CD14-positive monocyte (primary cell): ENCODE results near the gene MEGF9. TPM values are rescaled to one million over a fixed set of nuclear protein-coding genes. Genes with fewer than 3 reads are reported as not detected.

Experiments
- DNase-seq, 3 donors: peaks; one replicate each; pipeline ENCODE4 v3.0.0-alpha.2; 2011 to 2022
- H2AFZ ChIP-seq: 2 replicates; pipeline ENCODE4 v1.6.0; 2012; ENCODE audit warnings: mild to moderate bottlenecking, low read depth, low read length, inconsistent platforms; ENCODE audit not compliant: insufficient read depth, poor library complexity, severe bottlenecking
- H3K27ac ChIP-seq, 2 donors: 1 replicate in 1 of 2; 2 replicates in 1 of 2; pipeline ENCODE4 v1.5.1; 2012 to 2013; ENCODE audit warnings: low read length in 2 of 2, control low read depth in 1 of 2, inconsistent platforms in 1 of 2, low read depth in 1 of 2, mild to moderate bottlenecking in 1 of 2
- H3K27me3 ChIP-seq, 2 donors: one replicate each; pipeline versions ENCODE4 v1.6.0 to v1.6.1; 2011 to 2013; ENCODE audit warnings: low read length in 2 of 2; ENCODE audit not compliant: control insufficient read depth in 2 of 2, insufficient read depth in 2 of 2
- H3K36me3 ChIP-seq, 2 donors: replicated peaks in 1 of 2; 1 replicate in 1 of 2; 2 replicates in 1 of 2; pipeline versions ENCODE4 v1.5.1 to v1.6.1; 2012 to 2013; ENCODE audit warnings: low read length in 2 of 2, control low read depth in 1 of 2, inconsistent platforms in 1 of 2, mild to moderate bottlenecking in 1 of 2; ENCODE audit not compliant: insufficient read depth in 2 of 2, control insufficient read depth in 1 of 2
- H3K4me1 ChIP-seq, 2 donors: 1 replicate in 1 of 2; 2 replicates in 1 of 2; pipeline versions ENCODE4 v1.5.1 to v1.6.1; 2012 to 2013; ENCODE audit warnings: low read length in 2 of 2, control low read depth in 1 of 2, inconsistent platforms in 1 of 2, mild to moderate bottlenecking in 1 of 2, moderate library complexity in 1 of 2; ENCODE audit not compliant: insufficient read depth in 2 of 2, control insufficient read depth in 1 of 2
- H3K4me2 ChIP-seq: replicated peaks from 2 replicates; pipeline ENCODE3; 2012; ENCODE audit warnings: low read length, moderate library complexity, mild to moderate bottlenecking; ENCODE audit not compliant: poor library complexity, severe bottlenecking; ENCODE audit errors: extremely low read depth
- H3K4me3 ChIP-seq, 3 experiments: fragments of 200-600 bp in 1 of 3; sonication (generic) in 1 of 3; replicated peaks in 1 of 3; 1 replicate in 2 of 3; 2 replicates in 1 of 3; pipeline ENCODE4 v1.5.1; 2011 to 2013; ENCODE audit warnings: low read length in 3 of 3, mild to moderate bottlenecking in 3 of 3, control low read depth in 2 of 3, low read depth in 2 of 3, inconsistent platforms in 1 of 3, moderate library complexity in 1 of 3
- H3K79me2 ChIP-seq: 2 replicates; pipeline ENCODE4 v1.6.0; 2012; ENCODE audit warnings: mild to moderate bottlenecking, control low read depth, inconsistent platforms, low read length, moderate library complexity; ENCODE audit not compliant: insufficient read depth
- H3K9ac ChIP-seq: 2 replicates; pipeline ENCODE4 v1.6.0; 2017; ENCODE audit warnings: low read length, mild to moderate bottlenecking; ENCODE audit not compliant: insufficient read depth, poor library complexity, severe bottlenecking
- H3K9me3 ChIP-seq, 2 donors: replicated peaks in 1 of 2; 1 replicate in 1 of 2; 2 replicates in 1 of 2; pipeline versions ENCODE4 v1.5.1 to v1.6.1; 2012 to 2013; ENCODE audit warnings: low read length in 2 of 2, control low read depth in 1 of 2; ENCODE audit not compliant: control insufficient read depth in 1 of 2, insufficient read depth in 1 of 2
- H4K20me1 ChIP-seq: 2 replicates; pipeline ENCODE4 v1.6.0; 2012; ENCODE audit warnings: mild to moderate bottlenecking, low read length, control low read depth, moderate library complexity; ENCODE audit not compliant: insufficient read depth
- H3K27ac Mint-ChIP-seq, 7 donors: one replicate each; pipeline ENCODE4 v1.8.0; 2020; ENCODE audit warnings: mild to moderate bottlenecking in 7 of 7, mixed read lengths in 7 of 7, moderate library complexity in 6 of 7, inconsistent platforms in 2 of 7
- H3K27me3 Mint-ChIP-seq, 3 donors: one replicate each; pipeline ENCODE4 v1.8.0; 2021 to 2022; ENCODE audit warnings: low read depth in 3 of 3, mild to moderate bottlenecking in 3 of 3, mixed read lengths in 3 of 3, moderate library complexity in 3 of 3, inconsistent platforms in 1 of 3
- H3K36me3 Mint-ChIP-seq, 2 donors: one replicate each; pipeline ENCODE4 v1.8.0; 2020; ENCODE audit warnings: mixed read lengths in 2 of 2, inconsistent platforms in 1 of 2, mild to moderate bottlenecking in 1 of 2
- H3K4me1 Mint-ChIP-seq: one replicate; pipeline ENCODE4 v1.8.0; 2020; ENCODE audit warnings: mild to moderate bottlenecking, mixed read lengths
- H3K4me3 Mint-ChIP-seq, 2 donors: one replicate each; pipeline ENCODE4 v1.8.0; 2020; ENCODE audit warnings: mild to moderate bottlenecking in 2 of 2, mixed read lengths in 2 of 2, moderate library complexity in 1 of 2
- H3K9me3 Mint-ChIP-seq, 7 donors: one replicate each; pipeline ENCODE4 v1.8.0; 2020 to 2022; ENCODE audit warnings: mixed read lengths in 7 of 7, mild to moderate bottlenecking in 6 of 7, moderate library complexity in 6 of 7, inconsistent platforms in 2 of 7
- WGBS: methylation state at CpG from one replicate; pipeline ENCODE4 v1.1.5; 2013; ENCODE audit warnings: missing lambda C conversion rate; ENCODE audit not compliant: insufficient coverage; 5-methylcytosine and 5-hydroxymethylcytosine counted together
- intact Hi-C, 2 donors: fragments of 100-400 bp; cut with micrococcal nuclease; formaldehyde crosslinking; loops; one replicate each; pipeline versions ENCODE4 v1.15.0 to v1.15.1; 2023
- polyA plus RNA-seq, 3 donors: library from polyadenylated mRNA; depleted of rRNA in 1 of 3; unstranded in 2 of 3; stranded (reverse) in 1 of 3; fragments of 300-500 nt in 2 of 3; fragments of >200 nt in 1 of 3; fragmentation: Illumina TruSeq in 2 of 3; gene quantifications; 1 replicate in 2 of 3; 2 replicates in 1 of 3; pipeline ENCODE4 v1.2.3, GENCODE V29; 2012 to 2021
- TF ChIP-seq, protein P1 (sequence below): fragments of 200-600 bp; IDR thresholded peaks from one replicate; pipeline ENCODE4 v1.8.0; 2022; ENCODE audit warnings: antibody characterized with exemption, mild to moderate bottlenecking

The MEGF9 gene
- polyA plus RNA-seq, 3 donors, result 45.0 to 92.8 (median 89.7) TPM

DNA sequence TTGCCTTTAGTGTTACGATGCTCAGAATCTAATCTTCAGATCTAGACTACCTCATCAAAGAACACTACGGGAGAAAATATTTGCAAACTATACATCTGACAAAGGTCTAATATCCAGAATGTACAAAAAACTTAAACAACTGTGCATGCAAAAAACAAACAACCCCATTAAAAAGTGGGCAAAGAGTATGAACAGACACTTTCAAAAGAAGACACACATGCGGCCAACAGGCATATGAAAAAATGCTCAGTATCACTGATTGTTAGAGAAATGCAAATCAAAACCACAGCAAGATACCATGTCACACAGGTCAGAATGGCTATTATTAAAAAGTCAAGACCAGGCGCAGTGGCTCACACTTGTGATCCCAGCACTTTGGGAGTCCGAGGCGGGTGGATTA, 31.0 kb upstream of the MEGF9 start:
- no peak overlapping the region for H3K4me2 ChIP-seq
- H4K20me1 ChIP-seq, result no peaks in the 10 kb centered on the region
- Mint-ChIP-seq H3K4me3 (no peak overlapping the region), H3K9me3 (peaks cover 0 to 7% (median 2%) of the 10 kb centered on the region in 7 donors), H3K27ac (no peak overlapping the region), H3K27me3 (no peaks in the 10 kb centered on the region), H3K36me3 (no peaks in the 10 kb centered on the region), H3K4me1 (peaks cover 20% of the 10 kb centered on the region)
- 98% methylated on average over 4 of the region's 6 CpGs for WGBS
- H2AFZ ChIP-seq, result no peak overlapping the region
- no peaks in the 10 kb centered on the region for H3K9me3 ChIP-seq
- H3K27ac ChIP-seq, result no peak overlapping the region
- no peak overlapping the region for H3K4me3 ChIP-seq
- H3K27me3 ChIP-seq, result no peaks in the 10 kb centered on the region
- H3K9ac ChIP-seq, result no peak overlapping the region
- intact Hi-C loops, result loop anchor here in 1 of 2 donors (2.0 to 10.0 kb wide), 2 partner anchors 44 to 320 kb away; no protein-coding TSS in a partner anchor
- no peak for DNase-seq
- no peaks in the 10 kb centered on the region for H3K36me3 ChIP-seq
- H3K79me2 ChIP-seq, result peaks cover 13% of the 10 kb centered on the region
- peaks cover 17 to 19% of the 10 kb centered on the region in 2 donors for H3K4me1 ChIP-seq
- TF ChIP-seq, protein P1, sequence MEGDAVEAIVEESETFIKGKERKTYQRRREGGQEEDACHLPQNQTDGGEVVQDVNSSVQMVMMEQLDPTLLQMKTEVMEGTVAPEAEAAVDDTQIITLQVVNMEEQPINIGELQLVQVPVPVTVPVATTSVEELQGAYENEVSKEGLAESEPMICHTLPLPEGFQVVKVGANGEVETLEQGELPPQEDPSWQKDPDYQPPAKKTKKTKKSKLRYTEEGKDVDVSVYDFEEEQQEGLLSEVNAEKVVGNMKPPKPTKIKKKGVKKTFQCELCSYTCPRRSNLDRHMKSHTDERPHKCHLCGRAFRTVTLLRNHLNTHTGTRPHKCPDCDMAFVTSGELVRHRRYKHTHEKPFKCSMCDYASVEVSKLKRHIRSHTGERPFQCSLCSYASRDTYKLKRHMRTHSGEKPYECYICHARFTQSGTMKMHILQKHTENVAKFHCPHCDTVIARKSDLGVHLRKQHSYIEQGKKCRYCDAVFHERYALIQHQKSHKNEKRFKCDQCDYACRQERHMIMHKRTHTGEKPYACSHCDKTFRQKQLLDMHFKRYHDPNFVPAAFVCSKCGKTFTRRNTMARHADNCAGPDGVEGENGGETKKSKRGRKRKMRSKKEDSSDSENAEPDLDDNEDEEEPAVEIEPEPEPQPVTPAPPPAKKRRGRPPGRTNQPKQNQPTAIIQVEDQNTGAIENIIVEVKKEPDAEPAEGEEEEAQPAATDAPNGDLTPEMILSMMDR, result no peak

DNA sequence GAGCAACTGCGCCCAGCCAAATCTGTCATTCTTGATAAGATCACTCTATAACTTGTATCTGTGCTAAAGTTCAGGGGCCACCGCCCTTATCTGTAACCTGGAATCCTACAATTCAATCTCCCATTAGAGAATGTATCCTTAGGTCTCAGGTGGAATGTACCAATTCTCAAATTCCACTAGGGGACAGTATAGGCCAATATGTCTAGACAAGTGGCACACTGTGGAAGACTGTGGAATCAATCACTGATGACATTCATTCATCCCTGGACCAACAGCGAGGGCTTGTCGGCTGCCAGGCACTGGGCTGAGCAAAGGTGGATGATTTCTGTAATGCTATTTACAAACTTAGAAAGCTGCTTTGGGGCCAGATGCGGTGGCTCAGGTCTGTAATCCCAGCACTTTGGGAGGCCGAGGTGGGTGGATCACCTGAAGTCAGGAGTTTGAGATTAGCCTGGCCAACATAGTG, 28.7 kb upstream of the MEGF9 start:
- Mint-ChIP-seq H3K9me3 (peaks cover 0 to 7% (median 0%) of the 10 kb centered on the region in 7 donors), H3K27me3 (no peaks in the 10 kb centered on the region), H3K4me1 (peaks cover 34% of the 10 kb centered on the region), H3K27ac (peak overlapping the region in 1 of 7 donors; percentile 36), H3K36me3 (no peaks in the 10 kb centered on the region), H3K4me3 (no peak overlapping the region)
- H3K27ac ChIP-seq, result no peak overlapping the region
- H3K36me3 ChIP-seq, result no peaks in the 10 kb centered on the region
- no peaks in the 10 kb centered on the region for H3K9me3 ChIP-seq
- H3K9ac ChIP-seq, result no peak overlapping the region
- intact Hi-C loops, result loop anchor here in 1 of 2 donors (10.0 kb wide), 1 partner anchor 322 kb away; no protein-coding TSS in a partner anchor
- H3K4me3 ChIP-seq, result no peak overlapping the region
- peaks cover 26% of the 10 kb centered on the region for H3K79me2 ChIP-seq
- no CpG with 5 or more reads among the region's 6 CpGs for WGBS
- no peak overlapping the region for H2AFZ ChIP-seq
- no peak overlapping the region for H3K4me2 ChIP-seq
- TF ChIP-seq, protein P1, result peak; percentile 83
- peaks cover 37 to 42% of the 10 kb centered on the region in 2 donors for H3K4me1 ChIP-seq
- peak in 2 of 3 donors; percentile 51 to 57 for DNase-seq
- no peaks in the 10 kb centered on the region for H4K20me1 ChIP-seq
- H3K27me3 ChIP-seq, result no peaks in the 10 kb centered on the region
